Stimulated activated CD4-positive, alpha-beta T cell treated with anti-CD3 and anti-CD28 coated beads, Interleukin-15, amount 100 ng/mL, for 24 hours (primary cell): Measurements from ENCODE around the gene RBPJL.

Source experiments
- DNase-seq: peaks from one replicate; pipeline ENCODE4 v3.0.0-alpha.2; 2020

The RBPJL gene

GRCh38 chr20:45294003-45294368, 12.7 kb upstream of the RBPJL start:
- DNase-seq = no peak

- no peak for DNase-seq
Observed at GRCh38 chr20:45294659-45295058, 12.0 kb upstream of the RBPJL start.

GRCh38 chr20:45297786-45298497, 8.7 kb upstream of the RBPJL start:
- no peak for DNase-seq

GRCh38 chr20:45299786-45300185, 6.9 kb upstream of the RBPJL start:
- no peak for DNase-seq

GRCh38 chr20:45300961-45301360, 5.7 kb upstream of the RBPJL start:
- peak; percentile 64 for DNase-seq

GRCh38 chr20:45301824-45302271, 4.8 kb upstream of the RBPJL start:
- no peak for DNase-seq

- DNase-seq = no peak
Observed at GRCh38 chr20:45303586-45304463, 2.8 kb upstream of the RBPJL start.

- no peak for DNase-seq
Observed at GRCh38 chr20:45304464-45304999, 2.1 kb upstream of the RBPJL start.

- DNase-seq = no peak
Observed at GRCh38 chr20:45305262-45305661, 1.4 kb upstream of the RBPJL start.

- no peak for DNase-seq
Observed at GRCh38 chr20:45307076-45307640, 518 bp downstream of the RBPJL start.

GRCh38 chr20:45308117-45308778, 1.6 kb downstream of the RBPJL start, which contains the start of gene MATN4:
Gene MATN4, minus strand, starts transcription at chr20:45308299. Its CDS starts 2,717 bp downstream, at chr20:45305582.
- DNase-seq = no peak

- no peak for DNase-seq
Observed at GRCh38 chr20:45309075-45309474, 2.4 kb downstream of the RBPJL start.

- peak; percentile 83 for DNase-seq
Observed at GRCh38 chr20:45311589-45312211, 5.1 kb downstream of the RBPJL start.

GRCh38 chr20:45312241-45312640, 5.6 kb downstream of the RBPJL start:
- no peak for DNase-seq

- DNase-seq = no peak
Observed at GRCh38 chr20:45313065-45313695, 6.5 kb downstream of the RBPJL start.

GRCh38 chr20:45313943-45314342, 7.3 kb downstream of the RBPJL start:
- no peak for DNase-seq

- no peak for DNase-seq
Observed at GRCh38 chr20:45315672-45316071, 9.0 kb downstream of the RBPJL start.

GRCh38 chr20:45316150-45317080, 9.8 kb downstream of the RBPJL start:
- no peak for DNase-seq

GRCh38 chr20:45317826-45318225, 11.2 kb downstream of the RBPJL start:
- no peak for DNase-seq

- DNase-seq = peak; percentile 21
Observed at GRCh38 chr20:45318386-45318939, 11.8 kb downstream of the RBPJL start.
